Hepatocyte (in vitro differentiated cells): ENCODE measurements around the gene PER2. TPM values are rescaled to one million over a fixed set of nuclear protein-coding genes. Genes with fewer than 3 reads are reported as not detected.
A peak's percentile ranks its signal among the peaks of the same experiment; 100 is the strongest.

ENCODE experiments used
- DNase-seq: peaks from one replicate; pipeline ENCODE4 v3.0.0-alpha.2; 2016; ENCODE audit warnings: low spot score
- H2AFZ ChIP-seq: fragments of 200-600 bp; sonication (generic); 2 replicates; pipeline ENCODE4 v1.6.0; 2016; ENCODE audit warnings: antibody characterized with exemption, mild to moderate bottlenecking
- H3K27ac ChIP-seq: fragments of 200-600 bp; sonication (generic); 2 replicates; pipeline ENCODE4 v1.5.1; 2016; ENCODE audit warnings: mild to moderate bottlenecking
- H3K27me3 ChIP-seq: fragments of 200-600 bp; sonication (generic); 2 replicates; pipeline ENCODE4 v1.6.1; 2016
- H3K36me3 ChIP-seq: fragments of 200-600 bp; sonication (generic); replicated peaks from 2 replicates; pipeline ENCODE4 v1.5.1; 2016; ENCODE audit warnings: low read depth; ENCODE audit not compliant: insufficient read depth
- H3K4me1 ChIP-seq: fragments of 200-600 bp; sonication (generic); 2 replicates; pipeline ENCODE4 v1.5.1; 2016; ENCODE audit warnings: mild to moderate bottlenecking, moderate library complexity; ENCODE audit not compliant: insufficient read depth
- H3K4me2 ChIP-seq: fragments of 200-600 bp; sonication (generic); 2 replicates; pipeline ENCODE4 v1.6.0; 2016
- H3K4me3 ChIP-seq: fragments of 200-600 bp; sonication (generic); 2 replicates; pipeline ENCODE4 v1.5.1; 2016; ENCODE audit warnings: mild to moderate bottlenecking
- H3K79me2 ChIP-seq: fragments of 200-600 bp; sonication (generic); 2 replicates; pipeline ENCODE4 v1.6.0; 2017; ENCODE audit warnings: mild to moderate bottlenecking
- H3K9me2 ChIP-seq: fragments of 200-600 bp; sonication (generic); replicated peaks from 2 replicates; pipeline ENCODE4 v1.6.0; 2017; ENCODE audit warnings: mild to moderate bottlenecking; ENCODE audit not compliant: insufficient read depth
- H3K9me3 ChIP-seq: fragments of 200-600 bp; sonication (generic); 2 replicates; pipeline ENCODE4 v1.5.1; 2016; ENCODE audit warnings: low read depth, mild to moderate bottlenecking
- H4K20me1 ChIP-seq: fragments of 200-600 bp; sonication (generic); 2 replicates; pipeline ENCODE4 v1.6.0; 2016; ENCODE audit warnings: mild to moderate bottlenecking; ENCODE audit not compliant: insufficient read depth, poor library complexity, severe bottlenecking
- EZH2 ChIP-seq: fragments of 200-600 bp; sonication (generic); IDR thresholded peaks from 2 replicates; pipeline ENCODE4 v1.6.1; 2016; ENCODE audit warnings: antibody characterized with exemption, mild to moderate bottlenecking, borderline replicate concordance
- EZH2phosphoT487 ChIP-seq: fragments of 200-600 bp; sonication (generic); IDR thresholded peaks from one replicate; pipeline ENCODE4 v1.6.1; 2018; ENCODE audit warnings: antibody characterized with exemption, mild to moderate bottlenecking, low read depth, moderate library complexity; ENCODE audit not compliant: unreplicated experiment, severe bottlenecking
- WGBS: methylation state at CpG from one replicate; pipeline ENCODE4 v1.1.6; 2016; ENCODE audit warnings: low lambda C conversion rate; ENCODE audit errors: missing lambda C conversion rate; 5-methylcytosine and 5-hydroxymethylcytosine counted together
- polyA plus RNA-seq: library from polyadenylated mRNA; unstranded; fragments of >200 nt; fragmentation: Nextera tagmentation; extraction: Ambion mirVana; gene quantifications from 2 replicates; pipeline ENCODE4 v1.2.1, GENCODE V29; 2016
- total RNA-seq: library from RNA; depleted of rRNA; stranded (reverse); fragments of >200 nt; gene quantifications from 2 replicates; pipeline ENCODE4 v1.2.3, GENCODE V29; 2014
- TF ChIP-seq, protein P1 (sequence below): fragments of 200-600 bp; sonication (generic); IDR thresholded peaks from 2 replicates; pipeline ENCODE4 v1.5.1; 2016; ENCODE audit warnings: antibody characterized with exemption, mild to moderate bottlenecking; ENCODE audit not compliant: poor library complexity

PER2 gene
- total and polyA plus RNA-seq, 2 experiments from 2014 or later: 6.0 to 8.9 TPM

GRCh38 chr2:238286551-238286950 is 1.9 kb downstream of the PER2 start:
- 58% methylated on average over 7 of the region's 7 CpGs for WGBS
- Histone ChIP-seq H3K27ac (peak overlapping the region; percentile 96), H3K27me3 (no peaks in the 10 kb centered on the region), H3K4me3 (no peak overlapping the region), H3K9me2 (no peaks in the 10 kb centered on the region), H3K4me1 (peaks cover 48% of the 10 kb centered on the region), H3K9me3 (no peaks in the 10 kb centered on the region), H2AFZ (no peak overlapping the region), H3K4me2 (peak overlapping the region; percentile 89), H3K36me3 (no peaks in the 10 kb centered on the region), H4K20me1 (no peaks in the 10 kb centered on the region), H3K79me2 (peaks cover 57% of the 10 kb centered on the region)
- DNase-seq: peak; percentile 60
- TF ChIP-seq, protein P1, sequence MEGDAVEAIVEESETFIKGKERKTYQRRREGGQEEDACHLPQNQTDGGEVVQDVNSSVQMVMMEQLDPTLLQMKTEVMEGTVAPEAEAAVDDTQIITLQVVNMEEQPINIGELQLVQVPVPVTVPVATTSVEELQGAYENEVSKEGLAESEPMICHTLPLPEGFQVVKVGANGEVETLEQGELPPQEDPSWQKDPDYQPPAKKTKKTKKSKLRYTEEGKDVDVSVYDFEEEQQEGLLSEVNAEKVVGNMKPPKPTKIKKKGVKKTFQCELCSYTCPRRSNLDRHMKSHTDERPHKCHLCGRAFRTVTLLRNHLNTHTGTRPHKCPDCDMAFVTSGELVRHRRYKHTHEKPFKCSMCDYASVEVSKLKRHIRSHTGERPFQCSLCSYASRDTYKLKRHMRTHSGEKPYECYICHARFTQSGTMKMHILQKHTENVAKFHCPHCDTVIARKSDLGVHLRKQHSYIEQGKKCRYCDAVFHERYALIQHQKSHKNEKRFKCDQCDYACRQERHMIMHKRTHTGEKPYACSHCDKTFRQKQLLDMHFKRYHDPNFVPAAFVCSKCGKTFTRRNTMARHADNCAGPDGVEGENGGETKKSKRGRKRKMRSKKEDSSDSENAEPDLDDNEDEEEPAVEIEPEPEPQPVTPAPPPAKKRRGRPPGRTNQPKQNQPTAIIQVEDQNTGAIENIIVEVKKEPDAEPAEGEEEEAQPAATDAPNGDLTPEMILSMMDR: no peak

DNA sequence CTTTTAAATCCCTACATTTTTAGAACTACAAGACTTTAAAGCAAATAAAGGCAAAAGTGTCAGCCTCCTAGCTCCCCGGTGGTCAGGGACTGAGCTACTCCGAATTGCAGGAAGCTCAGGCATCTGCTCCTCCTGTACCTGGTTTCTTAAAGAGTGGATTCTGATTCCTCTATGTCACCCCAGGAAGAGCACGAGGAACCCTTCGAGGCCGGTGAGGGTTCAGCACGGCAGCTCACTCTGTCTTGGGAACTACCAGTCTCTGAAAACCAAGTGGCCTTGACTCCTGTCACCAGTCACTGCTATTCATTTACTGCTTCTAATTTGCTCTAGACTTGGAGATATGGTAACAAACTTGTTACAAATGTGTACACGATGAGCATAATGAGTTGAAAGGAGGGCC is 2.3 kb downstream of the PER2 start:
- Histone ChIP-seq H4K20me1 (no peaks in the 10 kb centered on the region), H3K27me3 (no peaks in the 10 kb centered on the region), H3K4me3 (no peak overlapping the region), H3K4me2 (peak overlapping the region; percentile 89), H3K79me2 (peaks cover 61% of the 10 kb centered on the region), H3K36me3 (no peaks in the 10 kb centered on the region), H2AFZ (no peak overlapping the region), H3K4me1 (peaks cover 48% of the 10 kb centered on the region), H3K9me2 (no peaks in the 10 kb centered on the region), H3K27ac (peak overlapping the region; percentile 96), H3K9me3 (no peaks in the 10 kb centered on the region)
- 32% methylated on average over 7 of the region's 7 CpGs for WGBS
- DNase-seq: no peak
- TF ChIP-seq, protein P1: no peak
- TF ChIP-seq EZH2phosphoT487 (no peak), EZH2 (no peak)

- Histone ChIP-seq H3K9me2 (no peaks in the 10 kb centered on the region), H3K4me1 (peaks cover 46% of the 10 kb centered on the region), H3K36me3 (no peaks in the 10 kb centered on the region), H3K4me2 (peak overlapping the region; percentile 89), H3K27ac (peak overlapping the region; percentile 96), H3K4me3 (no peak overlapping the region), H3K9me3 (no peaks in the 10 kb centered on the region), H4K20me1 (no peaks in the 10 kb centered on the region), H3K27me3 (no peaks in the 10 kb centered on the region), H2AFZ (no peak overlapping the region), H3K79me2 (peaks cover 64% of the 10 kb centered on the region)
- WGBS: 13% methylated on average over 7 of the region's 7 CpGs
- peak; percentile 94 for DNase-seq
- TF ChIP-seq EZH2 (no peak), EZH2phosphoT487 (no peak)
- TF ChIP-seq, protein P1: no peak
Measured at GRCh38 chr2:238285653-238286082, 2.7 kb downstream of the PER2 start.
